Activated gamma-delta T cell treated with Interleukin-2 at 50 U/mL for 16 hours (primary cell): ENCODE data around the gene KRT32.
"Not testable (repeated sequence)": the region's sequence is repeated elsewhere in the genome, so short reads cannot be mapped to it uniquely, and the experiment has no call there.

ENCODE experiments used
- DNase-seq: peaks from one replicate; pipeline ENCODE4 v3.0.0-alpha.2; 2020

The KRT32 gene

DNA sequence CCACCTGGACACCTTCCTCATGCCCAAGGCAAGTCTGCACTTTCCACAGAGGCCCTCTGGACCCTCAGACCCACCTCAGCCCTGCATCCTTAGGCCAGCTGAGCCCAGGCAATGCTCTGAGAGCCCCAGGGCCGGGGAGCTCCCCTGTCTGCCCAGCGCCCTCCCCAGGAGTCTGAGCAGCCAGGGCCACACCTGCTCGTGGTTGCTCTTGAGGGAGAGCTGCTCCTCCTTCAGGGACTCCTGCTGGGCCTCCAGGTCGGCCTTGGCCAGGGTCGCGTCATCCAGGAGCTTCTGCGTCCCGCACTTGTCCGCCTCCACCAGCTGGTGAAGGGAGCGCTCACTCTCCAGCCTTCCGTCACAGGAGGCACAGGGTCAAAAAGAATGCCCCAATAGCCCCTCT is 44.6 kb downstream of the KRT32 start:
- not testable (repeated sequence) for DNase-seq

DNA sequence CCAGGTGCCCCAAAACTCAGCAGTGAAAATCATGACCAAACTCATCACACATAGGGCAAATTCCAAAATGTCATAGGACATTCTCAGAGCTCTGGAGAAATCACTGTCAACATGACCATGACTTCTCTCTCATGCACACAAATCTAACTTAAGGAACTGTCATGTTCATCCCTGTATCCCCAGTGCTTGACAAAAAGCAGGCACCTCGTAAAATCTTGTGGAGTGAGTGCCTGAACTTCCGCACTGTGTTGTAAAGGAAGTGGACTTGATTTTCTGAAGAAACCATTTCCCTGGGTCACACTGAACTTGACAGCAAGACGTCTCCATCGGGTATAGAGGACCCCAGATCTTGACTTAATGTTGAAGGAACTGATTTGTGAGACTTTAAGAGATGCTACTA is 45.6 kb downstream of the KRT32 start:
- no peak for DNase-seq

- no peak for DNase-seq
These were observed 46.1 kb downstream of the KRT32 start for GRCh38 chr17:41421116-41421515.

DNA sequence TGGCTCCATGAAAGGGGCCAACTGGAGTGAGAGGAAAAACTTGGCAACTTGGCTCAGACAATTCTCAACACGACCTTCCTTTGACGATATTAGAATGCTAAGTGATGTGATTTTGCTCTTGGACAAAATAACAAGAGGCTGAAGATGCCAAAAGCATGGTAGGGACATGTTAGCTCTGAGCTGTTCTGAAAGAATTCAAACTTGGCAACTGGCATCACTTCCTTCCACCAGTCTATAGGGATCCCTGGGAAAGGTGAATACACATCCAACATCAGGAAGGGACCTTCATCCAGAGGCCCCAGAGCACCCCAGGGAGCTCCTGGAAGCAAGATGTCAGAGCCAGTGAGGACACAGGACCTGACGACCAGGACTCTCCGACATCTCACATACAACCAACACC is 47.1 kb downstream of the KRT32 start:
- DNase-seq, result no peak

- DNase-seq, result peak; percentile 32
These were observed 47.5 kb downstream of the KRT32 start for GRCh38 chr17:41419716-41420115.

DNA sequence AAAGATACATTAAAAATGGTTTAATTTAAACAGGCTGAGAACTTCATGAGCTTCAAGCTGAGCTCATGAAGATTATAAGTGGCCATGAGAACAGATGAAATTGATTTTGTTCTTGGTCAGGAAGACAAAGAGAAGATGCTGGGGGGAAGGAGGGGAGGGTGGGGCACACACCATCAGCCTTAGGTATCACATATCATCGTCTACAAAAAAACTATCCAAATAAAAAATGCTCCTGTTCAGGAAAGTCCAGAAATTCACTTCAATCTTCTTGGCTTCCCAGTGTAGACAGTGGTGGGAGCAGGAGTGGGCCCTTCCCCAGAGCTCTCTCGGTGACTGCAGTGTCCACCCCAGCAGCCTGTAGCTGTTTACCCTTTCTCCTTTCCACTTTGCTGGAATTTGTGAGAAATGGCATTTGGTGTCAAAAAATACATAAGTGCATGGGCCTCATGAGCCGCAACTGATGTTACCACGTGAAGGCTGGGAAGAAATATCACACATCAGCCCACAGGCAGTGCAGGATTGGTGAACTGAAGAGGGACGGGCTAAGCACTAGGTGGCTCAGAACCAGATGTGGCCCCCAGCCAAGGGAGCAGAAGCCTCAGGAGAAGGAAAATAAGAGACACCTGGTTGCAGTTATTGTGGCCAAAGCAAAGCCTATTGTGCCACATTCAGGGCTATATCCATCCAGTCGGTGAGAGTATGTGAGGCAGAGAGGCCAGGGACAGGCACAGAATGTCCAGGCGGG is 48.9 kb downstream of the KRT32 start:
- DNase-seq, result no peak

DNA sequence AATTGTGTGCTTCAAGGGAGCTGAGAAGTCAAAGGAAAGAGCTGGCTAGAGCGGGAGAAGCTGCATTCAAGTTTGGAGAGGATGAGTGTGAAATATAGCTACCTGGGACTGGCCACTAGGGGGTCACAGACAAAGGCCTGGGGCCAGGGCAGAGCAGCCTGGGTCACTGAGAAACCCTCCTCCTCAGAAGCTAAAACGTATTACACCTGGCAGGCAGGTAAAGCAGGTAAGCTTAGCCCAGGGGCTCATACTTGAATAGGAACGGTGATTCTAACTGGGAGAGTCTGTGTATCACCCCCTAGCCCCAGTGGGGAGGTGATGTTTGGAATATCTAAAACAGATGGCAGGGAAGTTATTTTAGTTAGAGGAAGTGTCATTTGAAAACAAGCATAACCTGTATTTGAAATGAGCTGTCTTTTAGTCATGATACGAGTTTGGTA is 49.6 kb downstream of the KRT32 start:
- DNase-seq, result no peak

- no peak for DNase-seq
These were observed 50.1 kb downstream of the KRT32 start for GRCh38 chr17:41417127-41417526.

- DNase-seq, result no peak
These were observed 50.7 kb downstream of the KRT32 start for GRCh38 chr17:41416479-41416878.

DNA sequence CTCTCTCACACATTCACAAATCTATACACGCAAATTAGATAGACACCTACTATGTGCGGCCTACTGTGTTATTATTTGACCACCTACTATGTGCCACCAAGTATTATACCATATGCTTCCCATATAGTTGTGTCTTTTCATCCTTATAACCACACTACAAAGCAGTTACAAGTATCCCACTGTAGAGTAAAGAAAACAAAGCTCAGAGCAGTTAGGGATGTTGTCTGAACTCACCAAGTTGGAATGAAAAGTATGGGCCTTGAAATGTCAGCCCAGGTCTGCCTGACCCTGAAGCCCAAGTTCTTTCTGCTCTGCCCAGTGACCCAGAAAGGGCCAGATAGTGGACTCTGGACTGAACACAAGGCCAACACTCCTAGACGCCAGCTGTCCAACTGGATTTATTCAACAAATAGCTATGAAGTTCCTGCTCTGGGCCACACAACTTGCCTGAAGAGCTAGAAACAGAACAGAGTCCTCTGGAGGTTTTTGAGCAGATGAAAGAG is 51.3 kb downstream of the KRT32 start:
- no peak for DNase-seq

DNA sequence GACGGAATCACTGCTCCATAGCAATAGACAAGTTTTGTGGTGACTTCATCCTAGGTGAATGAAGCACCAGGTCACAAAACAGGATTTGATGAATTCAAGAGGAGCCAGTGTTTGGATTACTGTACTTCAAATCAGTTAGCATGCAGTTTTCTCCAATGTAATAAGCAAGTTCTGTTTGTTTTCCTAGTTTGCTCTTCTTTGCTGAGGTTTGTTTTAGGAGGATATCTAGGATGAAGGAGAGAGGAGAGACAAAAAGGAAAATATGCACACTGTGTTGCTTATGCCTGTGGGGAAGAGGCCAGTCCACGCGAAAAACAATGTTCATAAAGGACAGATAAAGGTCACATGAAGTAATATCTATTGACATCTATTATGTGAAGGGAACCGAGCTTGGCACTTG is 51.8 kb downstream of the KRT32 start:
- DNase-seq, result no peak

DNA sequence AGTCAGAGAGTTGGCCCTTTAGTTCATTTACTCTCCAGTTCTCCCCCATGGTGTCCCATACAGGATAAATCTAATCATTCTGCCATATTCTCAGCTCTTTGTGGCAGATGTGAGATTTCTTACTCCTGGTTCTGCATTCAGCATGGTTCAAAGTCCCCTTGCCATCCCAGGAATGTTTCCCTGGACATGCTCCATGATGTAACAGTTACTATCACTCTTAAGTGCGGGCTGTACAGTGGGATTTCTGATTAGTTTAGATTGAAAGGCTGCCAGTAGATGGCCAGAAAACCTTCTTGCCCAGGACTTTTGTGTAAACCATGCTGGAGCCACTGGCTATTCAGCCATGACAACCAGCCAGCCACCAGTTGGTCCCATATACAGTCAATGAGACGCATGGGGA is 53.2 kb downstream of the KRT32 start:
- DNase-seq, result no peak

DNA sequence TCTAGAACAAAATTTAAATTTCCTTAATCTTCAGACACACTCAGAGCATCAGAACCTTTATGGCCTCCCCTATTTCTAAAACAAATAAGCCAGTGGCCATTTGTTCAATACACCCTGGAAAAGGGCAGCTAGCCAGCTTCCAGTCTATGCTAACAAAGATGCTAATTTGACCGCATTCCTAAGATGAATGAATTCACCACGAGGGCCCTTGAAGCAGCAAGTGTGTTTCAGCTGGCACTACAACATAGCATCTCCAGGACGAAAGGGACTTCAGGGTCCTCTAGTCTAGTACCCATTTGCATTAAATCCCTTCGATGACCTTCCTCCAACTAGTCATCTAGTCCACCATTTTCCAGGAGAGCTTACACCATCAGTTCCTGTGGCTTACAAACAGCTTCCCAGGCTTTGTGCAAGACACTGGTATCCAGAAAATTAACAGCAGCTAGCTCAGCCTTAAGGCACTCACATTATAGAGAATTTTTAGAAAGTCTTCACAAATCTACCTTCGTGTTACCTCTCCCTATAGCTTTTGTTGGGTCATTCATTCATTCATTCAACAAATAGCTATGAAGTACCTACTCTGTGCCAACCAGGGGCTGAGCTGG is 53.7 kb downstream of the KRT32 start:
- DNase-seq, result no peak

GRCh38 chr17:41411072-41411840 is 55.9 kb downstream of the KRT32 start:
- DNase-seq, result no peak
